ENCODE data around the gene ABLIM1. TPM values are rescaled to one million over a fixed set of nuclear protein-coding genes. Genes with fewer than 3 reads are reported as not detected.

Gene ABLIM1
- total RNA-seq, 1 donor from 2014 or later: 30.2 TPM

GRCh38 chr10:114482480-114483304, 175.4 kb downstream of the ABLIM1 start:
- no peak for DNase-seq (ENCODE audit: low read depth)
- TF ChIP-seq CTCF (conservative IDR thresholded peaks at IDR 0.05; ENCODE audit: low read depth, low read length): no peak

GRCh38 chr10:114481055-114481454, 177.0 kb downstream of the ABLIM1 start:
- H3K4me3 ChIP-seq (ENCODE audit: low read depth, low read length): no peak overlapping the region
- TF ChIP-seq CTCF (conservative IDR thresholded peaks at IDR 0.05; ENCODE audit: low read depth, low read length): no peak
- DNase-seq (ENCODE audit: low read depth): no peak

More at GRCh38 chr10:114482480-114483304, 175.4 kb downstream of the ABLIM1 start:
- H3K4me3 ChIP-seq (ENCODE audit: low read depth, low read length): no peak overlapping the region

GRCh38 chr10:114479836-114480235, 178.2 kb downstream of the ABLIM1 start:
- DNase-seq (ENCODE audit: low read depth): no peak
- no peak for TF ChIP-seq CTCF (conservative IDR thresholded peaks at IDR 0.05; ENCODE audit: low read depth, low read length)
- H3K4me3 ChIP-seq (ENCODE audit: low read depth, low read length): no peak overlapping the region

GRCh38 chr10:114479307-114479706, 178.8 kb downstream of the ABLIM1 start:
- no peak for TF ChIP-seq CTCF (conservative IDR thresholded peaks at IDR 0.05; ENCODE audit: low read depth, low read length)
- DNase-seq (ENCODE audit: low read depth): no peak
- H3K4me3 ChIP-seq (ENCODE audit: low read depth, low read length): no peak overlapping the region

- H3K4me3 ChIP-seq (ENCODE audit: low read depth, low read length): no peak overlapping the region
- no peak for TF ChIP-seq CTCF (conservative IDR thresholded peaks at IDR 0.05; ENCODE audit: low read depth, low read length)
- no peak for DNase-seq (ENCODE audit: low read depth)
Observed at GRCh38 chr10:114478281-114478680, 179.8 kb downstream of the ABLIM1 start.

GRCh38 chr10:114477285-114477684, 180.8 kb downstream of the ABLIM1 start:
- no peak for DNase-seq (ENCODE audit: low read depth)
- no peak for TF ChIP-seq CTCF (conservative IDR thresholded peaks at IDR 0.05; ENCODE audit: low read depth, low read length)
- H3K4me3 ChIP-seq (ENCODE audit: low read depth, low read length): no peak overlapping the region

GRCh38 chr10:114474989-114475388, 183.1 kb downstream of the ABLIM1 start:
- no peak for DNase-seq (ENCODE audit: low read depth)
- H3K4me3 ChIP-seq (ENCODE audit: low read depth, low read length): no peak overlapping the region
- TF ChIP-seq CTCF (conservative IDR thresholded peaks at IDR 0.05; ENCODE audit: low read depth, low read length): no peak
